Motor neuron (in vitro differentiated cells): Measurements from ENCODE around the gene DGKI. TPM values are rescaled to one million over a fixed set of nuclear protein-coding genes. Genes with fewer than 3 reads are reported as not detected.
A peak's percentile ranks its signal among the peaks of the same experiment; 100 is the strongest.
"Not testable (repeated sequence)": the region's sequence is repeated elsewhere in the genome, so short reads cannot be mapped to it uniquely, and the experiment has no call there.

ENCODE experiments used
- ATAC-seq, 8 experiments: fragments of 200-7000 bp; cut with Tn5 transposase; replicated peaks in 6 of 8; 2 replicates each; pipeline ENCODE4 v1.8.0; 2021; ENCODE audit warnings: mild to moderate bottlenecking in 8 of 8, moderate library complexity in 8 of 8
- H3K27ac ChIP-seq, 2 donors: fragments of 250-450 bp; sonication (Bioruptor Pico); 2 replicates each; pipeline ENCODE4 v1.9.0; 2021; ENCODE audit warnings: antibody characterized with exemption in 2 of 2, mild to moderate bottlenecking in 2 of 2, moderate library complexity in 1 of 2
- H3K4me1 ChIP-seq, 2 donors: fragments of 250-450 bp; sonication (Bioruptor Pico); replicated peaks in 1 of 2; 2 replicates each; pipeline ENCODE4 v1.6.1; 2021; ENCODE audit warnings: antibody characterized with exemption in 2 of 2, mild to moderate bottlenecking in 2 of 2, moderate library complexity in 1 of 2
- H3K4me3 ChIP-seq, 5 donors: fragments of 250-450 bp; sonication (Bioruptor Pico); 2 replicates each; pipeline ENCODE4 v1.9.0; 2021; ENCODE audit warnings: antibody characterized with exemption in 5 of 5, mild to moderate bottlenecking in 5 of 5, moderate library complexity in 4 of 5
- WGBS, 10 experiments: fragments of 450-650 bp; shearing (Covaris generic); methylation state at CpG; one replicate each; pipeline ENCODE4 v1.0.0; 2022; 5-methylcytosine and 5-hydroxymethylcytosine counted together
- in situ Hi-C, 9 experiments: fragments of 400-800 bp; cut with MboI; loops; one replicate each; pipeline ENCODE4 v1.15.0; 2021; ENCODE audit warnings: low sequenced_read_pairs in 9 of 9, low pct_unique_long_range_greater_than_20kb in 2 of 9; ENCODE audit not compliant: unreplicated experiment in 9 of 9
- total RNA-seq, 8 experiments: library from RNA; unstranded; fragments of 300-600 nt; gene quantifications; 2 replicates each; pipeline versions ENCODE4 v1.2.3 to v1.2.4, GENCODE V29; 2022

The DGKI gene
- total RNA-seq, 8 experiments from 2014 or later, result 0.27 to 30.3 (median 10.4) TPM

DNA sequence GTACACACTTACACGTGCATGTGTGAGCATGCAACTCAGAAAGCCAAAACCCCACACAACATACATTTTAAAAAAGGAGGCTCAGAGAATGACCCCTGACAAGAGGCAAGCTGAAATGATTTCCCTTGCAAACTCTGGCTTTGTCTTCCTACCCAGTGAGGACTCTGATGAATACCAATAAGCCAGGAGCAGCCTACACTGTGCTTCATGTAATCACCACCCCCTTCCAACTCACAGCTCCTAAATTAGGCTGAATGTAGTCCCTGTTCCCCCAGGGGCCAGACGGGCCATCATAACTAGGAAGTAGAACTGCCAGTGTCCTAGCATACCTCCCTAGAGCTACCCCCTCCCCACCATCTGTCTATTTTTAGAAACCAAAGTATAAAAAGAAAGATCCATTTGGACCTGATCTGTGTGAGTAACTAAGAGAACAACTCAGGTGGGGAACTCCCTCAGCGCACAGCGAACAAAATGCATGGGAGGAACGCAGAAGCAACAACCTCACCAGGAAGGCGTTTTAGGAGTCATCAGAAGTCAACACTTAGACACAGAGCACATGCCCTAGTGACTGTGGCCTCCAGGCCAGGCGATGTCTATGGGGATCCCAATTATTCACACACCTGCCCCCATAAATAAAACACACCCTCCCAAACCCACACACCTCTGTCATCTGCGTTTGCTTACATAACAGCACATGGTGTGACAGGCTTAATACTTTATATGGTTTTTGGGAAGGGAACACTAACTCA, 1.9 kb downstream of the DGKI start:
- WGBS, 10 experiments, result 20 to 89% (median 61%) methylated on average over 1 to 7 of the region's 8 CpGs; no CpG with 5 or more reads in 2 of the 10 experiments
- no peak for ATAC-seq

GRCh38 chr7:137839903-137840779, 6.6 kb downstream of the DGKI start:
- ATAC-seq, result peak in 5 of 8 experiments; percentile 68 to 86 (median 85)
- H3K4me3 ChIP-seq, result no peak overlapping the region
- H3K4me1 ChIP-seq, result peaks cover 21 to 61% of the 10 kb centered on the region in 2 donors
- 0 to 87% (median 31%) methylated on average over 1 to 6 of the region's 6 CpGs for WGBS, 10 experiments
- in situ Hi-C loops, result no loop called here
- H3K27ac ChIP-seq, result no peak overlapping the region

More for the DNA sequence above, 1.9 kb downstream of the DGKI start:
- Histone ChIP-seq H3K27ac (no peak overlapping the region), H3K4me3 (peak overlapping the region in 2 of 5 donors; percentile 62 to 76), H3K4me1 (peaks cover 18 to 48% of the 10 kb centered on the region in 2 donors)
- in situ Hi-C loops, result no loop called here

DNA sequence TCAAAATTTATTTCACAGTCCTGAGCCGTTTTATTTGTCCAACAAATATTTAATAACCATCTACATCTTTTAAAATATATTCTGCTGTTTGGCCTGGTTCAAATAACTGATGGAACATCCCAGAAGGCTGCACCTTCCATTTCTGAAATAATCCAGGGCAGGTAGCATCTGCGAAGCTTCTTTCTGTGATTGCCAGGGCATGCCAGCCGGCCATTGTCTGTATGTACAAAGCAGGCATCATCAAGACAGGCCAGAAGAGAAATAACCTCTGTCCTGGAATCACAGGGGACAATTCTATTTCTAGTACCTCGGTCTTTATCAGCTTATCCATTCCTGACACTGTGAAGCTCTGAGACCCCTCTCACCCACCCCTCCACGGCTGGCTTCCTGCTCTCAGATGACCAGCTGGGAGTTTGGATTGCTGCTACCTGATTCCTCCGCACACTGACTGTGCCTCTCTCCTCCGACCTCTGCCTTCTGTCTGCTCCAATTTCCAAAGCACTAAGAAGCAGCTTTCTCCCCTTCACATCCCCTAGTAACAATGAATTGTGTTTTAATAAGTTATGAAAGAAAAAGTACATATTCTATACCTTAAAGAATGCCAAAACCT, 8.0 kb downstream of the DGKI start:
- H3K4me1 ChIP-seq, result peaks cover 15 to 48% of the 10 kb centered on the region in 2 donors
- WGBS, 10 experiments, result 42 to 88% (median 63%) methylated on average over 1 to 7 of the region's 7 CpGs; no CpG with 5 or more reads in 1 of the 10 experiments
- H3K27ac ChIP-seq, result peak overlapping the region in 1 of 2 donors; percentile 3
- in situ Hi-C loops, result no loop called here
- H3K4me3 ChIP-seq, result no peak overlapping the region
- peak in 4 of 8 experiments; percentile 21 to 43 (median 28) for ATAC-seq

DNA sequence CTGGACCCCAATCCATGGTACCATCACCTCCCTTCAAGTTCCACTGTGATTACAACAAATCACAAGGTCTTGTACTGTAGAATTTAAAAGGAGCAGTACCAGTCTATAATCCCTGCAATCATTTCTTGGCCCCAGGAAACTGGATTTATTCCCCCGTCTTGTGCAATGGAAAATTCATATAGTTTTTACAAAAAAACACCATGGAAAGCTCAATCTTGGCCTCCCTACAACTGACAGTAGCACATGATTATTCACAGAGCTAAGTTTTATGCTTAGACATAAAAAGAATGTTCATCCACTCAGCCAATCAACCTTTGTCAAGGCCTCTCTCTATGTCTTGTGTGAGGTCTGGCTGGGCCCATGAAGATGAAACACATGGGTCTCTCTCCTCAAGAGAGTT, 10.2 kb downstream of the DGKI start:
- peak in 1 of 8 experiments; percentile 17 for ATAC-seq
- in situ Hi-C loops, result no loop called here
- Histone ChIP-seq H3K4me1 (peaks cover 15 to 33% of the 10 kb centered on the region in 2 donors), H3K27ac (no peak overlapping the region), H3K4me3 (no peak overlapping the region)
- 67 to 100% (median 100%) methylated on average over 1 of the region's 1 CpG; no CpG with 5 or more reads in 5 of the 10 experiments for WGBS, 10 experiments

DNA sequence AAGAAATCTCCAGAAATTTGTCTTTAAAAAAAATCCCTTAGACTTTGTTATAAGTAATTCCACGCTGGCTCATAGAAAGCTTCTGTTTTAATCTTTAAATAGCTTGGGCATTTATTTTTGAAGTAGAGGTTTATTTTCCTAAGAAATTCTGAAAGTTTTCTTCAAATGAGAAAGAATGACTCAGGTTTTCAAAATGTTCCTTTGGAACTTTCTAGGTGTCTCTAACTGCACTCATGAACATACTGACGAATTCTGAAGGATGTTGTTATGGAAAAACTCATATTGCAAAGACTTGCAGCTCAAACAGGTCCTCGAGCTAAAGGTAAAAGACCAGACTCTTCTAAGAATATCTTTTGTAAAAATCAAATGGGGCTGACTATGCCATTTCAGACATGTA, 10.7 kb downstream of the DGKI start:
- no peak overlapping the region for H3K4me3 ChIP-seq
- in situ Hi-C loops, result no loop called here
- 13 to 95% (median 74%) methylated on average over 1 to 3 of the region's 3 CpGs; no CpG with 5 or more reads in 2 of the 10 experiments for WGBS, 10 experiments
- H3K27ac ChIP-seq, result no peak overlapping the region
- no peak for ATAC-seq
- peaks cover 15 to 33% of the 10 kb centered on the region in 2 donors for H3K4me1 ChIP-seq

- H3K4me3 ChIP-seq, result no peak overlapping the region
- peaks cover 15 to 31% of the 10 kb centered on the region in 2 donors for H3K4me1 ChIP-seq
- no peak overlapping the region for H3K27ac ChIP-seq
- in situ Hi-C loops, result no loop called here
- 0 to 100% (median 87%) methylated on average over 1 to 3 of the region's 3 CpGs for WGBS, 10 experiments
- ATAC-seq, result no peak
Observed at GRCh38 chr7:137835486-137836112, 11.2 kb downstream of the DGKI start.

DNA sequence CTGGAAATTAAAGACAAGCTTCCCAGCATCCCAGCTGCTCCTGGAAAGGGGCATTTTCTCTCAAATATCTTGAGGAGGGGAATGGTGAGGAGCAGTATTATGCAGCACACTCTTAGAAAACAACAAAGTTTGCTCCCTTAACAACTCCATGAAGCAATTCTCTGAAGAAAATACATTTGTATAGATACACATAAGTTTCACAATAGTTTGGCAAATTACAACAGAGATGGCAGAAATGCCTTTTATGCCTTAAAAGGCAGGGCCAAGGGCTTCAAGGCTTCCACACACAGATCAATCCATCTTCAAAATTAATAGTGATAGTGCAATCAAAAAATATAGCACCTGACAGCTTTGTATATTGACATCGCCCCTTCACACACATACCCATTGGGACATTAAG, 12.2 kb downstream of the DGKI start:
- ATAC-seq, result no peak
- 80 to 100% (median 100%) methylated on average over 1 of the region's 1 CpG; no CpG with 5 or more reads in 2 of the 10 experiments for WGBS, 10 experiments
- Histone ChIP-seq H3K27ac (no peak overlapping the region), H3K4me1 (peaks cover 8 to 21% of the 10 kb centered on the region in 2 donors), H3K4me3 (no peak overlapping the region)
- in situ Hi-C loops, result no loop called here

DNA sequence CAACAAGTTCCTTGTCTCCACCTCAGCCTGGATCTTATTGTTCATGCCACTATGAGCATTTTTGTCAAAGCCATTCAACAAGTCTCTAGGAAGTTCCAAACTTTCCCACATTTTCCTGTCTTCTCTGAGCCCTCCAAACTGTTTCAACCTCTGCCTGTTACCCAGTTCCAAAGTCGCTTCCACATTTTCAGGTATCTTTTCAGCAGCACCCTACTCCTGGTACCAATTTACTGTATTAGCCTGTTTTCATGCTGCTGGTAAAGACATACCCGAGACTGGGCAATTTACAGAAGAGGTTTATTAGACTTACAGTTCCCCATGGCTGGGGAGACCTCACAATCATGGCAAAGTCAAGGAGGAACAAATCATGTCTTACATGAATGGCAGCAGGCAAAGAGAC, 13.8 kb downstream of the DGKI start:
- in situ Hi-C loops, ATAC-seq, H3K27ac ChIP-seq, H3K4me3 ChIP-seq: not testable (repeated sequence)
- peaks cover 0 to 16% of the 10 kb centered on the region in 2 donors for H3K4me1 ChIP-seq
- WGBS, 10 experiments, result 0 to 100% (median 94%) methylated on average over 1 to 2 of the region's 2 CpGs; no CpG with 5 or more reads in 2 of the 10 experiments

DNA sequence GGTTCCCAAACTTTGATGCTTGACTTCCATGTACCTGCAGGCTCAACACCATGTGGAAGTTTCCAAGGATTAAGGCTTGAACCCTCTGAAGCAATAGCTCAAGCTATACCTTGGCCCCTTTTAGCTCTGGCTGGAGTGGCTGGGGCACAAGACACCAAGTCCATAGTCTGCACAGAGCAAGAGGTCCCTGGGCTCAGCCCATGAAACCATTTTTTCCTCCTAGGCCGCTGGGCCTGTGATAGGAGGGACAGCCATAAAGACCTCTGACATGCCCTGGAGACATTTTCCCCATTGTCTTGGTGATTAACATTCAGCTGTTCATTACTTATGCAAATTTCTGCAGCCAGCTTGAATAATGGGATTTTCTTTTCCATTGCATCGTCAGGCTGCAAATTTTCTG, 14.4 kb downstream of the DGKI start:
- Histone ChIP-seq H3K4me1 (peaks cover 0 to 16% of the 10 kb centered on the region in 2 donors), H3K27ac (no peak overlapping the region), H3K4me3 (no peak overlapping the region)
- WGBS, 10 experiments, result 20 to 100% (median 96%) methylated on average over 1 to 2 of the region's 2 CpGs; no CpG with 5 or more reads in 2 of the 10 experiments
- in situ Hi-C loops, result no loop called here
- ATAC-seq, result no peak

DNA sequence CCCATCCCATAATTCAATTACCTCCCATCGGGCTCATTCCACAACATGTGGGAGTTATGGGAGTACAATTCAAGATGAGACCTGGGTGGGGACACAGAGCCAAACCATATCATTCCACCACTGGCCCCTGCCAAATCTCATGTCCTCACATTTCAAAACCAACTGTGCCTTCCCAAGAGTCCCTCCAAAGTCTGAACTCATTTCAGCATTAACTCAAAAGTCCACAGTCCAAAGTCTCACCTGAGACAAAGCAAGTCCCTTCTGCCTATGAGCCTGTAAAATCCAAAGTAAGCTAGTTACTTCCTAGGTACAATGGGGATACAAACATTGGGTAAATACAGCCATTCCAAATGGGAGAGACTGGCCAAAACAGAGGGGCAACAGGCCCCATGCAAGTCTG, 15.2 kb downstream of the DGKI start:
- H3K27ac ChIP-seq, ATAC-seq, in situ Hi-C loops, H3K4me3 ChIP-seq: not testable (repeated sequence)
- 100% methylated on average over 1 of the region's 1 CpG; no CpG with 5 or more reads in 9 of the 10 experiments for WGBS, 10 experiments
- peaks cover 0 to 16% of the 10 kb centered on the region in 2 donors for H3K4me1 ChIP-seq

DNA sequence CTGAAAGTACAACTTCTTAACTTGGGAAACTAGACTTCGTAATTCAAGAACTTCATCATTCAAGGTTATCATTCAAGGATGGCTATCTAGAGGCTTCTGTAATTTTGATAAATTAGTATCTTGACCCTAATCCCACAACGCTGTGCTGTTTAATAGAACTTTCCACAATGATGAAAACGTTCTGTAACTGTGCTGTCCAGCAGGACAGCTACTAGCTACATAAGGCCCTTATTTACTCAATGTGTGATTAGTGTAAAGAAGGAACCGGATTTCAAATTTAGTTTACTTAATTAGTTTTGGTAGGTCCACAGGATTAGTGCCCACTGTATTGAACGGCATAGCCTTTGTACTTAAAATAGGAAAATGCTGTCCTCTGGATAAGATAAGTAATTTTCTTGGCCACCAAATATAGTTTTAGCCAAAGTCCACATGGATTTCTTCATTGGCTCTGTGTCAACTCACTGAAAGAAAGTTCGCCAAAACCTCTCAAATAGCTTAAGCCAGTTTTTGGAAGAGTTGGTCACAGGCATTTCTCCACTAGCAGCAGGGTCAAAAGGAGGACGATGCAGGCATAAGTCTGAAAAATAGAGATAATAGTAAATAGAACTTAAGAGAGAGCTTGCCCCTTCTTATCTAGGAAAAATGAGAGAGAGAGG, 17.3 kb downstream of the DGKI start:
- no peak overlapping the region for H3K27ac ChIP-seq
- 56 to 100% (median 88%) methylated on average over 1 to 7 of the region's 7 CpGs for WGBS, 10 experiments
- H3K4me1 ChIP-seq, result peaks cover 0 to 9% of the 10 kb centered on the region in 2 donors
- no peak overlapping the region for H3K4me3 ChIP-seq
- ATAC-seq, result no peak
- in situ Hi-C loops, result no loop called here

- 30 to 100% (median 75%) methylated on average over 1 of the region's 1 CpG; no CpG with 5 or more reads in 1 of the 10 experiments for WGBS, 10 experiments
- Histone ChIP-seq H3K4me1 (peaks cover 0 to 9% of the 10 kb centered on the region in 2 donors), H3K4me3 (no peak overlapping the region), H3K27ac (peak overlapping the region in 1 of 2 donors; percentile 28)
- in situ Hi-C loops, result no loop called here
- ATAC-seq, result peak in 4 of 8 experiments; percentile 35 to 47 (median 40)
Observed at GRCh38 chr7:137828456-137828855, 18.3 kb downstream of the DGKI start.
